Lower leg skin (tissue), 4 donors: ENCODE data around the gene CIDEB. TPM values are rescaled to one million over a fixed set of nuclear protein-coding genes. Genes with fewer than 3 reads are reported as not detected.

Experiments used
- DNase-seq, 2 donors: peaks; one replicate each; pipeline ENCODE4 v3.0.0-alpha.2; 2019; ENCODE audit warnings: low spot score in 2 of 2
- H3K4me3 ChIP-seq: fragments of 200-600 bp; sonication (generic); 2 replicates; pipeline ENCODE4 v1.5.1; 2017; ENCODE audit warnings: mild to moderate bottlenecking, low read depth; ENCODE audit not compliant: poor library complexity, severe bottlenecking
- CTCF ChIP-seq, 3 donors: fragments of 450-650 bp; IDR thresholded peaks; one replicate each; pipeline ENCODE4 v1.5.1; 2016; ENCODE audit warnings: antibody characterized with exemption in 3 of 3, mild to moderate bottlenecking in 3 of 3, moderate library complexity in 2 of 3
- POLR2A ChIP-seq, 2 donors: fragments of 450-650 bp; IDR thresholded peaks; one replicate each; pipeline ENCODE4 v1.6.1; 2016 to 2017; ENCODE audit warnings: antibody characterized with exemption in 2 of 2, mild to moderate bottlenecking in 1 of 2, moderate library complexity in 1 of 2
- WGBS, 2 donors: methylation state at CpG; one replicate each; pipeline ENCODE4 v1.1.5; 2018; 5-methylcytosine and 5-hydroxymethylcytosine counted together
- intact Hi-C: fragments of 100-400 bp; cut with DNase I; formaldehyde crosslinking; loops from one replicate; pipeline ENCODE4 v1.15.0; 2023; ENCODE audit warnings: low total_unique reads
- total RNA-seq, 4 donors: library from RNA; depleted of rRNA; stranded (reverse); fragments of >200 nt; gene quantifications; one replicate each; pipeline ENCODE4 v1.1.0, GENCODE V29; 2016

Gene CIDEB
- total RNA-seq, 4 donors from 2014 or later, result 10.6 to 29.8 (median 25.1) TPM

GRCh38 chr14:24291446-24292117 is 16.2 kb downstream of the CIDEB start:
- no peak for DNase-seq
- H3K4me3 ChIP-seq, result no peak overlapping the region
- WGBS, 2 donors, result 84 to 93% methylated on average over 3 of the region's 3 CpGs
- TF ChIP-seq POLR2A (IDR thresholded peaks at IDR 0.05) (no peak), CTCF (IDR thresholded peaks at IDR 0.05) (no peak)
- intact Hi-C loops, result no loop called here

GRCh38 chr14:24290746-24291145 is 17.0 kb downstream of the CIDEB start:
- TF ChIP-seq CTCF (IDR thresholded peaks at IDR 0.05), result no peak
- no peak for TF ChIP-seq POLR2A (IDR thresholded peaks at IDR 0.05)
- WGBS, 2 donors, result 77 to 91% methylated on average over 9 of the region's 9 CpGs
- intact Hi-C loops, result no loop called here
- H3K4me3 ChIP-seq, result no peak overlapping the region
- DNase-seq, result no peak

GRCh38 chr14:24289649-24290280 is 18.0 kb downstream of the CIDEB start:
- no peak for TF ChIP-seq CTCF (IDR thresholded peaks at IDR 0.05)
- no peak for TF ChIP-seq POLR2A (IDR thresholded peaks at IDR 0.05)
- no peak for DNase-seq
- no peak overlapping the region for H3K4me3 ChIP-seq
- intact Hi-C loops, result no loop called here
- 73 to 87% methylated on average over 6 of the region's 6 CpGs for WGBS, 2 donors

- no peak for DNase-seq
- TF ChIP-seq CTCF (IDR thresholded peaks at IDR 0.05), result no peak
- TF ChIP-seq POLR2A (IDR thresholded peaks at IDR 0.05), result no peak
- intact Hi-C loops, result no loop called here
- H3K4me3 ChIP-seq, result no peak overlapping the region
- 98% methylated on average over 5 of the region's 5 CpGs for WGBS, 2 donors
These were observed 20.8 kb downstream of the CIDEB start for GRCh38 chr14:24286996-24287395.

GRCh38 chr14:24285351-24285750 is 22.4 kb downstream of the CIDEB start:
- 45 to 55% methylated on average over 4 of the region's 4 CpGs for WGBS, 2 donors
- H3K4me3 ChIP-seq, result no peak overlapping the region
- no peak for DNase-seq
- no peak for TF ChIP-seq POLR2A (IDR thresholded peaks at IDR 0.05)
- no peak for TF ChIP-seq CTCF (IDR thresholded peaks at IDR 0.05)
- intact Hi-C loops, result no loop called here
